Posterior cingulate gyrus (tissue), 11 donors: ENCODE results near the gene VPS54.
"Not testable (repeated sequence)": the region's sequence is repeated elsewhere in the genome, so short reads cannot be mapped to it uniquely, and the experiment has no call there.

Experiments
- DNase-seq, 10 donors: peaks; one replicate each; pipeline versions ENCODE4 v3.0.0 to v3.0.0-alpha.2; 2020 to 2021; ENCODE audit warnings: mixed read lengths in 3 of 10
- intact Hi-C: fragments of 100-400 bp; cut with DNase I; formaldehyde crosslinking; loops from one replicate; pipeline ENCODE4 v1.15.1; 2023

Gene VPS54

DNA sequence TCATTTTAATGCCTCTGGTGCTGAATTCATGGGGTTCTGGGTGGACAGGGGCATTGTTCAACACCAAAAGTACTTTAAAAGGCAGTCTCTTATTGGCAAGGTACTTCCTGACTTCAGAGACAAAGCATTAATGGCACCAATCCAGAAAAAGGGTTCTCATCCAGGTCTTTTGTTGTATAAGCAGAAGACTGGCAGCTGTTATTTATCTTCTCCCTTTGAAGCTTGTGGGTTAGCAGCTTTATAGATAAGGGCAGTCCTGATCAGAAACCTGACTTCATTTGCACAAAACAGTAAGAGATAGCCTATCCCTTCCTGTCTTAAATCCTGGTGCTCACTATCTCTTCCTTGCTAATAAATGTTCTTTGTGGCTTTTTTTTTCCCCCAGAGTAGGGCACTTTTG, 68.8 kb downstream of the VPS54 start:
- DNase-seq = no peak
- intact Hi-C loops = no loop called here

- DNase-seq = no peak
- intact Hi-C loops = no loop called here
Measured at GRCh38 chr2:63942788-63943187, 76.4 kb downstream of the VPS54 start.

GRCh38 chr2:63932104-63932503, 87.1 kb downstream of the VPS54 start:
- DNase-seq, intact Hi-C loops: not testable (repeated sequence)

DNA sequence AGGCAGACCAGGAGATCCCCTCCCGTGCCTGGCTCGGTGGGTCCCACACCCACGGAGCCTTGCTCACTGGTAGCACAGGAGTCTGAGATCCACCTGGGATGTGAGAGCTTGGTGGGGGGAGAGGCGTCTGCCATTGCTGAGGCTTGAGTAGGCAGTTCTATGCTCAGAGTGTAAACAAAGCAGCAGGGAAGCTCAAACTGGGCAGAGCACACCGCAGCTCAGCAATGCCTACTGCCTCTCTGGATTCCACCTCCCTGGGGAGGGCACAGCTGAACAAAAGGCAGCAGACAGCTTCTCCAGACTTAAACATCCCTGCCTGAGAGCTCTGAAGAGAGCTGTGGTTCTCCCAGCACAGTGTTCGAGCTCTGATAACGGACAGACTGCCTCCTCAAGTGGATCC, 92.4 kb downstream of the VPS54 start:
- intact Hi-C loops = no loop called here
- DNase-seq = peak in 1 of 10 donors; percentile 52

DNA sequence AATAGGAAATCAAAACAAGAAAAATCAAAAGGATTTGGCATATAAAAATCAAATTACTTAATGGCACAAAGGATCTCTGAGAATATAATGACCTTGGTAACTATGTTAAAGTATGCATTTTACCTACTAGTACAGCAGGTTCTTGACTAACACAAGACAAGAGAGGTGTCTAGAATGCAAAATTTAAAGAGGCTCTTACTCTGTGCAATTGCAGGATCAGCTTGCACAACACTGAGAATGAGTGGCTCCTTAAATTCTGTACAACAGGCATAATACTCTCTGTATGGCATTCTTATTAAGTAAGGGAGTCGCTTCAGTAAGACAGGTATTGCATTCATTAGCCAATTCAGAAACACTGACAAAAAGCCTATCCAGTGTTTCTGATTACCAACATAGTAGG, 104.9 kb downstream of the VPS54 start:
- intact Hi-C loops = no loop called here
- DNase-seq = no peak

DNA sequence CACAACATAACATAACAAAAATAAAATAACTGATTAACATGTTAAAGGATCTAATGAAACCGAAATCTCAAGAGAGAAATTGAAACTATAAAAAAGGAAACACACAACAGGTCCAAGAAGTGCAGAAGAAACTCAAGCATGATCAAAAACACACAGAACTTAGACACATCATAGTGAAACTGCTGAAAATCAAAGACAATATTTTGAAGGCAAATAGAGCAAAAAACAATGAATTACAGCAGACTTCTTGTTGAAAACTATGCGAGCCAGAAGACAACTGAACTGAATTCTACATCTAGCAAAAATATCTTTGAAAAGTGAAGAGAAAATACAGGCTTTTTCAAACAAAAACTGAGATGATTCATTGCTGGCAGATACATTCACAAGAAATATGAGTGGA, 116.2 kb downstream of the VPS54 start:
- intact Hi-C loops = no loop called here

DNA sequence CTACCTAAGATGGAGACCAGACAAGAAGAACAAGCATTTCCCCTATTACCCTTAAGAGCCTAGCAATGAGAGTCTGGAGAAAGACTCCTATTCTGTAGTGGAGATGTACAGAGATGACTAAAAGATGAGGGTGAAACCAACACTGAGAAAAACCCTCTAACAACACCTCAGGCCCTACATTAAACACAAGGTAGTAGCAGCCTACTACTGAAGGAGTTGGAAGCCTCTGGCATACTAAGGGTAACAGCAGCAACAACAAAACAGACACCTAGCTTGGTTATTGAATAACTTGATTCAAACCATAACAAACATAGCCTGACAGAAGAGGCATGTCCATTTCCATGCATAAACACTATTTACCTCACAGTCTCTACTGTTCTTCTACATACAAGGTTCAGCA, 117.1 kb downstream of the VPS54 start:
- intact Hi-C loops = no loop called here
- DNase-seq = no peak

More for the DNA sequence above, 116.2 kb downstream of the VPS54 start:
- no peak for DNase-seq

DNA sequence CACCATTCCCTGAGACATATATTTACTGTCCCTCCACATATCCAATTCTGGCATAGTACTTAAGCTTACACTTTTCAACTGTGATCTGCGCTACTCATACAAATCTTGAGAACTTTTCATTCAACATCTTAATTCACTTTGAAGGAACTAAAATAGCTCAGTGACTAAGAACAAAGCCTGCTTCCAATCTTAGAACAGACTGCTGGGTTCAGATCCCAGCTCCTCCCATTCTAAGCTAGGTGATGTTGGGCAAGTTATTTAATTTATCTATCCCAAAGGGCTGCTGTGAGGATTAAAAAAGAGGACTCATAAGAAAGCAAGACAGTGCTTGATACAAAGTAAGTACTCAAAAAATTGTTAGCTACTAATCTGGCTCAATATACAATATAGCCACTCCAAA, 119.6 kb downstream of the VPS54 start:
- DNase-seq = no peak
- intact Hi-C loops = no loop called here

DNA sequence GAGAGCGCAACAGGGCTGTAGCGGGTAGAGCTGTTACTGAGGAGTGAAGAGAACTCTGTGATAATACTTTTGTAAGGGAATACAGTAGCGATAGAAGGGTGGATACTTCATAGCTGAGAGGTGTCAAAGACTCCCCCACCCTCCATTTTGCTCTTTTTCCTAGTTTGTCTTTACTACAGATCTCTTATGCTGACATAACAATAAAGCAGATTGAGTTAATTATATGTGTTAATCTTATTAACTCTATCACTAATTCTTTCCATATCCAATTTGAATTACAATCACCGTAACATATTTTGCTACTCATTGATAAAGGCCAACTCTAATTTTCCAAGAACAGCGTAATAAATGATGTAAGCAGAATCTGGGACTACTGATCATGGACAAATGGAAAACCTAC, 120.4 kb downstream of the VPS54 start:
- intact Hi-C loops = no loop called here

DNA sequence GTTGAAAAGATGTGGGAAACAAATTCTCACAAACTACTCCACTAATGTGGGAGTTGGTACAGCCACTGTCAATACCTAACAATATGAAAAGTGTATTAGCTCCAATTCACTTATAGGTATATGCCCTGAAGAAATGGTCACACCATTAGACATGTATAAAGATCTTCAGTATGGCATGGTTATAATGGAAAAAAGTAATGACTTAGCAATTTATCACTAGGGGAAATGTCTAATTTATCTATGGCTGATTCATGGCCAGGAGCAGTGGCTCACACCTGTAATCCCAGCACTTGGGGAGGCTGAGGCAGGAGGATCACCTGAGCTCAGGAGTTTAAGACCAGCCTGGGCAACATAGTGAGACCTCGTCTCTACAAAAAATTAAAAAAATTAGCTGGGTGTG, 125.1 kb downstream of the VPS54 start:
- intact Hi-C loops = no loop called here
- DNase-seq = no peak

More for the DNA sequence above, 120.4 kb downstream of the VPS54 start:
- no peak for DNase-seq

- no peak for DNase-seq
- intact Hi-C loops = no loop called here
Measured at GRCh38 chr2:63893163-63893562, 126.1 kb downstream of the VPS54 start.

DNA sequence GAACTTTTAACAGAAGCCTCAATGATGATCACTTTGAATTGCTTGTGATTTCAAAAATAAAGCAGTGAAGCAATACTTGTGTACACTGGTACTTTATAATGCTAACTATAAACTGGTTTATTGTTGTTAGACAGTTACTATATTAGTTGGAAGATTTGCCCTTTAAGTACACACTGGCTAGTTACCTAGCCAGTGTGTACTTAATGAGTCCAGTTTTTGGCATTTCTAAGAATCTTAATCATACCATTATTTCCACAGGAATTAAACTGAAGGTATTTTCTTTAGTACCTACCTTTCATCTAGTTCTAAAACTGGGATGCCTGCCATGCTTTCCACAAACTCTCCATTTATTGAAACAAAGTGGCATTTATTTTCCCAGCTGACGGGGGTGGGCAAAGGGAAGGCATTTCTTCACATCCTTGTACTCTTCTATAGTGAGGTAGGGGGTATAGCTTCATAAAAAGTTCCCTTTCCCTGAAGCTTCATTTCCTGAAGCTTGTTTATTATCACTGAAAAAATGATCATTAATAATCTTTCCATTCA, 127.7 kb downstream of the VPS54 start:
- DNase-seq = no peak
- intact Hi-C loops = no loop called here

GRCh38 chr2:63890678-63891077, 128.6 kb downstream of the VPS54 start:
- intact Hi-C loops = no loop called here
- DNase-seq = no peak

GRCh38 chr2:63888490-63889402, 130.5 kb downstream of the VPS54 start:
- DNase-seq = peak in 5 of 10 donors; percentile 24 to 80 (median 45)
- intact Hi-C loops = loop anchor here (2.0 to 10.0 kb wide), 2 partner anchors 190 to 294 kb away; no protein-coding TSS in a partner anchor

GRCh38 chr2:63888053-63888452, 131.2 kb downstream of the VPS54 start:
- intact Hi-C loops = loop anchor here (2.0 to 10.0 kb wide), 2 partner anchors 189 to 293 kb away; no protein-coding TSS in a partner anchor
- DNase-seq = no peak

- DNase-seq = no peak
- intact Hi-C loops = loop anchor here (10.0 kb wide), 1 partner anchor 292 kb away; no protein-coding TSS in a partner anchor
Measured at GRCh38 chr2:63886445-63886844, 132.8 kb downstream of the VPS54 start.

GRCh38 chr2:63882395-63883105, 136.7 kb downstream of the VPS54 start:
- intact Hi-C loops = loop anchor here (10.0 kb wide), 1 partner anchor 288 kb away; no protein-coding TSS in a partner anchor
- DNase-seq = no peak

- DNase-seq = no peak
- intact Hi-C loops = loop anchor here (10.0 kb wide), 1 partner anchor 286 kb away; no protein-coding TSS in a partner anchor
Measured at GRCh38 chr2:63881205-63881604, 138.0 kb downstream of the VPS54 start.

GRCh38 chr2:63880625-63881024, 138.6 kb downstream of the VPS54 start:
- intact Hi-C loops = loop anchor here (10.0 kb wide), 1 partner anchor 286 kb away; no protein-coding TSS in a partner anchor
- DNase-seq = no peak

- no peak for DNase-seq
- intact Hi-C loops = loop anchor here (10.0 kb wide), 1 partner anchor 285 kb away; no protein-coding TSS in a partner anchor
Measured at GRCh38 chr2:63879876-63880433, 139.3 kb downstream of the VPS54 start.

DNA sequence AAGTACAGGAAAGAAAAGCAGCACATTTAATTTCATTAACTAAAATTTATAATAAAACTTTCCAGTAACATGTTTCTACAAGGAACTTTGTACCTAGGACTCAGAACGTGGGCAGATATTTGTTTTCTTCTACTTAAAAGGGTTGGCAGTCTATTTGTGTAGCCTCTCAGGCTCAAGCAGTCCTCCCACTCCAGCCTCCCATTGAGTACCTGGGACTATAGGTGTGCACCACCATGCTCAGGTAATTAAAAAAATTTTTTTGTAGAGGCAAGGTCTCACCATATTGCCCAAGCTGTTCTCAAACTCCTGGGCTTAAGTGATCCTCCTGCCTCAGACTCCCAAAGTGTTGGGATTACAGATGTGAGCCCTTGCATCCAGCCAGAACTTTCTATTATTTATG, 140.7 kb downstream of the VPS54 start:
- no peak for DNase-seq
- intact Hi-C loops = no loop called here
